SK-N-SH (cell line): ENCODE measurements around the gene TXNDC12.
"Not testable (repeated sequence)": the region's sequence is repeated elsewhere in the genome, so short reads cannot be mapped to it uniquely, and the experiment has no call there.

Experiments used
- CTCF ChIP-seq: fragments of 200-600 bp; sonication (generic); IDR thresholded peaks from 2 replicates; pipeline ENCODE4 v1.6.1; 2017; ENCODE audit warnings: antibody characterized with exemption, mild to moderate bottlenecking, moderate library complexity
- MAX ChIP-seq: IDR thresholded peaks from 2 replicates; pipeline ENCODE4 v1.4.0; 2012; ENCODE audit warnings: low read depth
- MXI1 ChIP-seq: IDR thresholded peaks from 2 replicates; pipeline ENCODE4 v1.6.1; 2012; ENCODE audit warnings: mild to moderate bottlenecking, low read depth, low read length, improper control_type of control experiment
- POLR2AphosphoS5 ChIP-seq: IDR thresholded peaks from 2 replicates; pipeline ENCODE4 v1.6.1; 2012; ENCODE audit warnings: low read depth, low read length
- RAD21 ChIP-seq: IDR thresholded peaks from 2 replicates; pipeline ENCODE4 v1.6.1; 2012; ENCODE audit warnings: mild to moderate bottlenecking, low read length
- REST ChIP-seq: IDR thresholded peaks from 2 replicates; pipeline ENCODE4 v1.6.1; 2012; ENCODE audit warnings: mild to moderate bottlenecking, low read depth, low read length, moderate library complexity
- RFX5 ChIP-seq: IDR thresholded peaks from 2 replicates; pipeline ENCODE4 v1.6.1; 2012; ENCODE audit warnings: mild to moderate bottlenecking, improper control_type of control experiment, low read length
- RXRA ChIP-seq: IDR thresholded peaks from 2 replicates; pipeline ENCODE4 v1.4.0; 2012; ENCODE audit warnings: low read depth, mild to moderate bottlenecking, borderline replicate concordance

- not testable (repeated sequence) for TF ChIP-seq CTCF, MXI1, RXRA, REST, MAX, POLR2AphosphoS5, RFX5, RAD21
Measured at GRCh38 chr1:52028839-52029238, 26.2 kb downstream of the TXNDC12 start.
